Ureter (tissue), 1 donor: ENCODE data around the gene SOCS6. TPM values are rescaled to one million over a fixed set of nuclear protein-coding genes. Genes with fewer than 3 reads are reported as not detected.
"Not testable (repeated sequence)": the region's sequence is repeated elsewhere in the genome, so short reads cannot be mapped to it uniquely, and the experiment has no call there.

ENCODE experiments used
- DNase-seq: peaks from one replicate; pipeline ENCODE4 v3.0.0-alpha.2; 2020; ENCODE audit warnings: low spot score
- total RNA-seq: library from RNA; stranded (reverse); gene quantifications from one replicate; pipeline ENCODE4 v1.2.4, GENCODE V29; 2023
- donor health status: DM: yes; HTN: yes; CAD: no.

SOCS6 gene
- total RNA-seq, 1 donor from 2014 or later: 19.9 TPM

DNA sequence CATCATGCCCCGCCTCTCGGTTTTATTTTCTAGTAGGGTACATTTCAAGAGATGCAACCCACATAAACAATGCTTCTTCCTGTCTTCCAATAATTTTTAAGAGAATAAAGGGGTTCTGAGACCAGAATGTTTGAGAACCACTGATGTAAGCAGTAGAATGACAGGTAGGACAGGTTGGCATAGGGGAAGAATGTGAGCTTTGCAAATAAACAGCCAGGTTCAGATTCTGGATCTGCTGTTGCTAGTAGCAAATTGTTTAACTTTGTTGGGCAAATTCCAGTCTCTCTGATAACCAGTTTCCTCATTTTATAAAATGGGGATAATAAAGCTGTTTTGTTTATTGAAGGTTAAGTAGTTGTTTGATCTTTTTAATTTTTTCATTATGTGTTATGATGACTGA, 32.8 kb downstream of the SOCS6 start:
- DNase-seq: no peak

- DNase-seq: no peak
Measured at GRCh38 chr18:70322385-70322784, 33.5 kb downstream of the SOCS6 start.

DNA sequence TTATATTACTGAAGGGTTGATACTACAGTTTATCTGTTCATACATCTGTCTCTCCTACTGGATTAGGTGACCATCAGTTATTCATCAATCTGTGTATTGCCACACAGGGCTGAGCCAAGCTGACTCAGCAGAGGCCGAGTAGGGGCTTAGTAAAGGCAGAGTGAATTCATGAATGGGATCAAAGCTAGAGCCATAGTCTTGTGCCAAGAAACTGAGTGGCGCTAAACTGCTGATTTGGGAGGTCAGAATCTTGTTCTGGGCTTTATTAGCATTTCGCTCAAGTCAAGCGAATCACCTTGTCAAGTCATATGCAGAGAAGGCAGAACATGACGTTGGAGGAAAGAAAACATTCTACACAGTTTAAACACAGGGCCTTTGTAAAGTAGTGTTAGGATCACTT, 34.1 kb downstream of the SOCS6 start:
- DNase-seq: no peak

DNA sequence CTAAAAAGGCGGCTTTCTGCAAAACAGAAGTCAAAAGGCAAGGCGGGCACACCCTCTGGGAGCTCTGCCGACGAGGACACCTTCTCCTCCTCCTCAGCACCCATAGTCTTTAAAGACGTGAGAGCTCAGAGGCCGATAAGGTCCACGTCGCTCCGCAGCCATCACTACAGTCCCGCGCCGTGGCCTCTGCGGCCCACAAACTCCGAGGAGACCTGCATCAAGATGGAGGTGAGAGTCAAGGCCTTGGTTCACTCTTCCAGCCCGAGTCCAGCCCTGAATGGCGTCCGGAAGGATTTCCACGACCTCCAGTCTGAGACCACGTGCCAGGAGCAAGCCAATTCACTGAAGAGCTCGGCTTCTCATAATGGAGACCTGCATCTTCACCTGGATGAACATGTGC, 36.1 kb downstream of the SOCS6 start:
- no peak for DNase-seq

DNA sequence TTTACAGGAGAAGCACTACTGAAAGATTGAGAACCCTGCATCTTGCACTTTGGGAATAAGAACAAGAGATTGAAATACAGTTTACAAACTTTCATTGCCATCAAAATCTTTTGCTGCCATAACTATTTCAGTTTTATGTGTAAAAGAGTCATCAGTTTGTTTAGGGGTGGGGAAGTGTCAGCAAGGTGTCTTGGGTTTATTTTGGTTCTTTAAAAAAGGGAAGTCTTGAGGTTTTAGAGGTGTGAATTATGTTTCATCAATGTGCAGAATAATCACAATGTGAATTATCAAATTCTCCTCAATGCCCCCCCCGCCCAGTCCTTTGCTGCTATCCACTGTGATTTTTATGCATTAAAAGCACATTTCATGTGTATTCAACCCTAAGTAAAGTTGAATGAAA, 37.4 kb downstream of the SOCS6 start:
- DNase-seq: no peak

DNA sequence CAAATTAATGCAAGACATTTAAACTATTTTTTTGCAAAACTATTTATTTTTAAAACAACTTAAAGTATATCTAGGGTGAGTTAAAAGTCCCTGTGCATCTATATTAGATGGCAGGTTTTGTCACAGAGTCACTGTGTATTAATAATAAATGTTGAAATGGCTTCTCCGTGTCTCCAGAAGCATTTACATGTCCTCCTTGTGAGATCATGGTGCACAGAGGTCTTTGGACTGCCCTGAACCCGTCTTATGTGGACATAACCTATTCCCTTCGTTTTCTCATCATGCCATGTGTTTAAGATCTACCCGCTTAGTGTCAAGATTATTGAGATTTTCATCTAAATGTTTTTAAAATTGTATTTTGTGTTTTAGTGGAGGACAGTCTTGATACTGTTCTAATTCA, 39.3 kb downstream of the SOCS6 start:
- no peak for DNase-seq

DNA sequence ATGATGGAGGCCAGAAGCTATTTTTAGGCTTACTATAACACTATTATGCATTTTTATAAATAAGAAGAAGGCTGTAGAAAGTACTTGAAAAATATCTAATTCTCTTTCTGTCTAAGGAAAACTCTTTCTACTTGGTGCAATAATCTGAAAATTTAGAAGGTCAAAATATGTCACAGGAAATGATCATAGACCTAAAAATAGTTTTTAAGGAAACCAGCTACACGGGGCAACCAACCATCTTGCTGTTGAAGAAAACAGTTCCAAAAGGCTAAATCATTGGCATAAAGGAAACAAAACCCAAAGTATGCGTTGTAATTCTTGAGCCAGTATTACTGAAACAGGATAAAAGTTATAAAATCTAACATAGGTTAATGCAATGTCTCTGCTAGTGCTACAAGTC, 40.2 kb downstream of the SOCS6 start:
- no peak for DNase-seq

- no peak for DNase-seq
Measured at GRCh38 chr18:70330887-70331286, 42.0 kb downstream of the SOCS6 start.

DNA sequence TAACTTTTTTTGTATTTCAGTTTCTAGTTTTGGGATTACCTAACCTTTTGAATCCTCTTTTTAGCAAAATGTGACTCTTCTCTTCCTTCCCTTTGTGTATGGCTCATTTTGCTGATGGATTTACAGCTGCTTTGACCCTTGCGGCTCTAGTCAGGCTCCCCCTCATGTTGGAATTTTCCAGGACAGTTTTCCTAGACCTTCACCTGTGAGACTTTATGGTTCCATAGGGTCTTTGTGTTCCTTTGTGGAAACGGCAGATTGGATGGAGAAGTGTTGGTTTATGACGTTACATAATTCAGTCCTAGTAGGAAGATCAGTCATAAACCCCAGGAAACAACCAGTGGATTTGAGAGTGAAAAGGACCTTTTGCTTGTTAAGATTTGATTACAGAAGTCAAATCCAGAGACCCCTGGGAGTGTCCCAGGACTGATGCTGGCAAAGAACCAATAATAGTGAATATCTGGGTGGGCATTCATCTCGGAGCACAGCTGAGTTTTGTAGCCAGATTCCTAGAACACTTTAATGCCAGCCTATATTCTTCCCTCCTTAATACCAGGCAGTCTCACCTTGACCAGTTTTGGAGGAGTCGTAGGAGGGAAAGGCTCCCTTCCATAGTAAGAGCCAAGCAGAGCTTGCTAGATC, 42.7 kb downstream of the SOCS6 start:
- DNase-seq: no peak

DNA sequence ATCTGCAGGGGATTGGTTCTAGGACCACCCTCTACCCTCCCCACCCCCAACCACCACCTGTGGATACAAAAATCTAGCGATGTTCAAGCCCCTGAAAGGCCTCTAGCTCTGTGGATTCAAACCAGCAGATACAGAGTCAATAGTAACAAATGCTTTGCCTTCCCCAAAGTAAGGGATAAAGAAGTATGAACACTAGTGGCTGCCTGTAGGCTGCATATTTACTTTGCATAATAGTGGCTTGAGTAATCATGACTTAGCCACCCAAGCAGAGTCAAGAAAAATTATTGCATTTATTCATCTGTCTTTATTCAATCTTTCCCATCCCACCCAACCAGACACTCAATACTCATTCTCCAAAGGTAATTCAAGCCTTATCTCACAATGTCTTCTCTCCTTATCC, 43.8 kb downstream of the SOCS6 start:
- no peak for DNase-seq

GRCh38 chr18:70333316-70333715, 44.5 kb downstream of the SOCS6 start:
- DNase-seq: no peak

GRCh38 chr18:70333757-70334156, 44.9 kb downstream of the SOCS6 start:
- DNase-seq: no peak

DNA sequence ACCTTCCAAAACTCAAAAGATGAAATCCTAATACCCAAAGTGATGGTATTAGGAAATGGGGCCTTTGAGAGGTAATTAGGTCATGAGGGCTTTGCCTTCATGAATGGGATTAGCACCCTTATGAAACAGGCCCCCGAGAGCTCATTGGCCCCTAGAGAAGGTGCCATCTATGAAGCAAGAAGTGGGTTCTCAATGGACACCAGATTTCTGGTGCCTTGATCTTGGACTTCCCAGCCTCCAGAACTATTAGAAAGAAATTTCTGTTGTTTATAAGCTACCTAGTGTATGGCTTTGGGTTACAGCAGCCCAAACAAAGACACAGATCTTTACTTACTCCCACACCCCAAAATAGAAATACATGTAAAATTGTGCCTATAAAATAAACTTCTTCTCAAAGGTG, 45.4 kb downstream of the SOCS6 start:
- no peak for DNase-seq

- DNase-seq: no peak
Measured at GRCh38 chr18:70334728-70335329, 46.0 kb downstream of the SOCS6 start.

GRCh38 chr18:70335892-70336726, 47.3 kb downstream of the SOCS6 start:
- DNase-seq: no peak

DNA sequence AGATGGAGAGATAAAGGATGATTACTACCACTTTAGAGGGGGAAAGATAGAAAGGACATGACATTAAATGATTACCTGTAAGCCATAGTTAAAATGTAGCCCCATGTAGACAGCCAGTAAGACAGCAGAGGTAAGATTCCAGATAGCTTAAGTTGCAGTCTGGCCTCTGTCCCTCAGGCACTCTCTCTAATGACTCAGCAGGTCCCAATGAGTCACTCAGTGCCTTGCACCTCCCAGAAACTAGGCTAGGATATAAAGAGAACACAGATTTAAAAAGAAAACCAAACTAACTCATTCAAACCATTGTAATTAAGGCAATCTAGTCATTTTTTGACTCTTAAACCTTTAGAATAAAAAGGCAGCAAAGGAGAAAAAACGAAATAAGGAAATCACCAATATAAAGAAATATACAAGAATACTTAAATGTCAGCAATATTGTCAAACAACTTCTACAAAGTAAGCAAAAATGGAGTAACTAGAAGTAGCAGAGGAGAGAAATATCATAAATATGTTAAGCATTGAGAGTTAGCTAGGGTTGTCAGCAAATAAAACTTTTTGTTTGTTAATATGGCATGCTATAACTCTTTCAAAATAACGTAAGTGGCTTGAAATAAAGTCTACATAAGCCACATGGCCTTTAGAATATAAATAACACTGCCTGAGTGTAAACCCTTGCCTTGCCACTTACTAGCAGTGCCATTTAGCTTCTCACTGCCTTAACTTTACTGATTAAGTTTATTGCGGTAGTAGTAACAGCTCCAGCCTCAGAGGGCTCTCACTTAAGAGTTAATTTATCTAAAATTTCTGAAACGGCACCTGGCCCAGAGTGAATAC, 48.5 kb downstream of the SOCS6 start:
- no peak for DNase-seq

- DNase-seq: no peak
Measured at GRCh38 chr18:70338890-70339289, 50.0 kb downstream of the SOCS6 start.

DNA sequence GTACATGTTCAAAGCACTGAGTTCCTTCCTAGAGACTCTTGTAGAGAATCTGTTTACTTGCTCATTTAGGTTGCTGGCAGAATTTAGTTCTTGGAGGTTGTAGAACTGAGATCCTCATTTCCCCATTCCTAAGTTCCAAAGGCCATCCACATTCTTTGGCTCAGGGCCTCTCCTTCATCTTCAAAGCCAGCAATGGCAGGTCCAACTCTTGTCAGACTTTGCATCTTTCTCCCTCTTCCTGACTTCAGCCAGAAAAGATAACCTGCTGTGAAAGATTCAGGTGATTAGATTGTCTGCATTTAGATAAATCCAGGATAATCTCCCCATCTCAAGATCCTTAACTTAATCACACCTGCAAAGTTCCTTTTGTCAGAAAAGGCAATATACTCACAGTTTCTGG, 51.1 kb downstream of the SOCS6 start:
- no peak for DNase-seq

DNA sequence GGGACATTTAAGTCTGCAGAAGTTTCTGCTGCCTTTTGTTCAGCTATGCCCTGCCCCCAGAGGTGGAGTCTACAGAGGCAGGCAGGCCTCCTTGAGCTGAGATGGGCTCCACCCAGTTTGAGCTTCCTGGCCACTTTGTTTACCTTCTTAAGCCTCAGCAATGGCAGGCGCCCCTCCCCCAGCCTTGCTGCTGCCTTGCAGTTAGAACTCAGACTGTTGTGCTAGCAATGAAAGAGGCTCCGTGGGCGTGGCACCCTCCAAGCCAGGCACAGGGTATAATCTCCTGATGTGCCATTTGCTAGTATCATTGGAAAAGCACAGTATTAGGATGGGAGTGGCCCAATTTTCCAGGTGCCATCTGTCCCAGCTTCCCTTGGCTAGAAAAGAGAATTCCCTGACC, 59.6 kb downstream of the SOCS6 start:
- not testable (repeated sequence) for DNase-seq

DNA sequence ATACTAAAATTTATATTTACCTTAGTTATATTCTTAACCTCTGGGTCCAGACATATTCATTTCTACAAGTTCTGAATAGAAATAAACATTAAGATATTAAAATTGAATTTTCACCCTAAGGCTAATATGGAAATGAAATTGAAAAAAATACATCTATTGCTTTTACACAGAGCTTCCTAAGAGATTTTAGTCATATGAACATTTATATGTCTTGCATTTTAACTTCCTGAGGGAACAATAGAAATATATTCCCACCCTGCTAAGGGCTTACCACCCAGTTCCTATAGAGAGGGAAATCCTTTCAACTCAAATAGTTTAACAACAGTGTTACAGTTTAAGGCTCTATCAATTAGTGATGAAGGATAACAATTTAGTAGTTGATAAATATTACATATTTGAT, 60.5 kb downstream of the SOCS6 start:
- DNase-seq: no peak

DNA sequence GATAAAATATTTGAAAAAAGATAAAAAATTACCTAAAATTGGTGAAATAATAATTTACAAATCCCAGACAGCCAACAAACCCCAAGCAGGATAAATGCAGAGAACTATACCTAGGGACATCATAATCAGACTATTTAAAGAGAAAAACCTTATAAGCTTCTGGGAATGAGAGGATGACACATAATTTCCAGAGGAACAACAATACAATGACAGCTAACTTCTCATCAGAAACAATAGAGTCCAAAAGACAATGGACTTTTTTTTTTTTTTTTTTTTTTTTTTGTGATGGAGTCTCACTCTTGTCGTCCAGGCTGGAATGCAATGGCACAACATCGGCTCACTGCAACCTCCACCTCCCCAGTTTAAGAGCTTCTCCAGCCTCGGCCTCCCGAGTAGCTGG, 65.2 kb downstream of the SOCS6 start:
- no peak for DNase-seq

- no peak for DNase-seq
Measured at GRCh38 chr18:70354771-70355170, 65.9 kb downstream of the SOCS6 start.
